Measurements from ENCODE around the gene PPOX.

The PPOX gene

GRCh38 chr1:161197560-161198193 lies 31.5 kb downstream of the PPOX start:
- no peak for DNase-seq (ENCODE audit: low read depth, low spot score)

DNA sequence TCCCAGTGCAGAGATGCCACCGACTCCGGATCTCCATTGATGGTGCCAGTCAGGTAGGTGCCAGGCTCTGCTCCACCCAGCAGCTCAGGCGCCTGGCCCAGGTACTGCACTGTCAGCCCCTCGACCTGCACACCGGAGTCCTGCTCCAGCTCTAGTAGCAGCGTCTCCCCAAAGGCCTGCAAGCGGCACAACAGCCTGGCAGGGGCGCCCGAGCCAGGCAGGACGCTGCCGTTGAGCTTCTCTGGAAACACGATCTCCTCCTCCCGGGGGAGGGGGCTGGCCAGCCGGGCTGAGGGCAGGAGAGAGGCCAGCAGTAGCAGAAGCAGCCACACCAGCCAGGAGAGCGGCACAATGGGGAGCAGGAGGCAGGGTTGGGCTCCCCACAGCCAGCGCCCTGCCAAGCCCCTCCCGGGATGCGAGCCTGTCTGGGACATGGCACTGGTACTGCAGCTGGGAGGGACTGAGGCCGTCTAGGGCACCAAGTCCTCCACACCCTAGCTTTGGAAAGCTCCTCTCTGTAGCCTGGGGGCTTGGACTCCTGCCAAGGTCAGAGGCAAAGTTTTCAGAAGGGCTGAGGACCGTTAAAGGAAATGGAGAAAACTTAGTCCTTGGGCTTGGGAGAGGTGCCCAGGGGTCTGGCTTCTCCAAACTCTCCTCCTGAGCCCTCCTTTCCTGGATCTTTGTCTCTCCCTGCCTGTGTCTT lies 32.1 kb downstream of the PPOX start:
- peak; percentile 48 for DNase-seq (ENCODE audit: low read depth, low spot score)

- no peak for DNase-seq (ENCODE audit: low read depth, low spot score)
Observed at GRCh38 chr1:161198897-161199431, 32.7 kb downstream of the PPOX start, which contains the start of gene ADAMTS4. ADAMTS4 (minus strand) TSS chr1:161199054; CDS start chr1:161198627, 427 bp downstream.

DNA sequence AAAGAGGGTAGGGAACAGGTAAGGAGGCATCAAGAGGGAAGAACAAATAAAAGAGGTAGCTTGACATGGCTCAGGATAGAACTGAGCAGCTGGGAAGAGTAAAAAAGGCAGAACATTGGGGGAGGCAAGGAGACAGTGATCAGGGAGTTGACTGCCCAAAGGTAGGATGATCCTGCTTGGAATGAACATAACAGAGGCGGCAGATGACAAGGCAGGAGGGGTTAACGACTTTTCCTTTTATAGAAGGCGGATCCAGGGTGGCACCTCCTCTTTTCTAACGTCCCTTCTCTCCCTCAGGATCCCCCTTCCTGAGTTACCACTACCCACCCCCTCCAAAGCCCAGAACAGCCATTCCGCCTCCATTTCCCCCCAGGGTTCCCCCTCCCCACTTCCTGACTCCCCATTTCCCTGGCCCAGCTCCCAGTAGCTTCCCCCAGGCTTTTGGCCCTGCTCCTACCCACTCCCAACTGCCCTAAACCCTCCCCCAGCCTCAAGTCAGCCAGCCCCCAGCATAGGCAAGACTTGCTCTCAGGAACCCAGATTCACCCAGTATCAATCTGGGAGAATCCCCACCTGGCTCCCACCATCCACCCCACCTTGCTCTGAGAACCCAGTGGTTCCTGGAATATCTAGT lies 33.4 kb downstream of the PPOX start:
- DNase-seq (ENCODE audit: low read depth, low spot score): no peak

- DNase-seq (ENCODE audit: low read depth, low spot score): no peak
Observed at GRCh38 chr1:161200421-161200991, 34.3 kb downstream of the PPOX start.

GRCh38 chr1:161200992-161201835 lies 35.0 kb downstream of the PPOX start:
- DNase-seq (ENCODE audit: low read depth, low spot score): no peak

GRCh38 chr1:161201836-161202712 lies 35.8 kb downstream of the PPOX start, which contains the start of gene NDUFS2:
NDUFS2 (plus strand) TSS chr1:161202367; CDS start chr1:161202386, 19 bp downstream.
- peak; percentile 99 for DNase-seq (ENCODE audit: low read depth, low spot score)

- no peak for DNase-seq (ENCODE audit: low read depth, low spot score)
Observed at GRCh38 chr1:161206411-161207140, 40.4 kb downstream of the PPOX start.

GRCh38 chr1:161207173-161207572 lies 40.9 kb downstream of the PPOX start:
- no peak for DNase-seq (ENCODE audit: low read depth, low spot score)

GRCh38 chr1:161209790-161210409 lies 43.7 kb downstream of the PPOX start:
- DNase-seq (ENCODE audit: low read depth, low spot score): peak; percentile 85

GRCh38 chr1:161214369-161214768 lies 48.1 kb downstream of the PPOX start:
- no peak for DNase-seq (ENCODE audit: low read depth, low spot score)

DNA sequence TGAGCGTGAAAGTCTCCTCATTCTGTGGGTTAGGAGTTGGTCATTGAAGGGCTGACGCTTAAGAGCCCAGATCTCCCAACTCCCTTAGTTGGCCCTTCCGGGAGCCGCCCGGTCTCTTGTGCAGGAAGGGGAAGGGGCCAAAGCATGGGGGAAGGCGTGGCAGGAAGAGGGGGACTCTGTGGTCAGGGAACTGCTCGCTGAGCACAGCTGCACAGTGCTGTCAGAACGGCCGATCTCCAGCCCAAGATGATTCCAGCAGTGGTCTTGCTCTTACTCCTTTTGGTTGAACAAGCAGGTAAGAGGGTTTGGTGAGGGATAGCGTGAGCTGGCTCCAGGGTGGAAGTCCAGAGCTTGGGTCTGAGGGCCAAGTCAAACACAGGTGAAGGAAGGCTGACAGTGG lies 48.9 kb downstream of the PPOX start, which contains the start of gene FCER1G:
FCER1G (plus strand) TSS at position 220 of the 400 bp plus-strand sequence; CDS start at position 247, 27 bp downstream.
- no peak for DNase-seq (ENCODE audit: low read depth, low spot score)

DNA sequence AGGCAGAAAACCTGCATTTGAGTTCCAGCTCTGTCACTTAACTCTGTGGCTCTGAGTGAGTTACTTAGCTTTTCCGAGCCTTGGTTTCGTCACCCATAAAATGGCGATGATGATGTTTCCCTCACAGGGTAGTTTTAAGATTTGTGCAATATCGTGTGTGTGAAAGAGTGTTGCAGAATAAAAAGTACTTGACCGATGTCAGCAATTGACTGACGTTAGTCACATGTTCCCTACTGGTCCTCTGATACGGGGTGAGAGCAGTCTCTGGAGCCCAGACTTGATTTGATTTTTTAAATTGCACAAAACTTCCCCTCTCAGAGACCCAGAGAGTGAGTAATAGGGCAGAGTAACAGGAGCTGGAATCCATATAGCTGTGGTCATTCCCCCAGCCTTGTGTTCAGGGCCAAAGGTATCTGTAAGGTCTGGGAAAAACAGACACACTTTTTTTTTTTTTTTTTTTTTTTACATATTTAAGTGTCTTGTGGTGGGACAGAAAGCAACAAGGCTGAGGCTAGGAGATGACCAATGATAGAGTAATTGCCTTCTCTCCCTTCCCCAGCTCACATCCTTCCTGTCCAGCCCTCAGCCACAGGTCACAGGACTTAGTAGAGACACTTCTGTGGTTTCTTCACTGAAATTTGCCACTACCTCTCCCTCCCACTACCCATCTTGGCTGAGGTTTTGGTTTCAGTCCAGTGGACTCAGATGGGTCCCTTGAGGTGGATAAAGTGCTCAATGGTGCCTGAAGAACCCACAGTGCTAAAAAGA lies 50.9 kb downstream of the PPOX start:
- DNase-seq (ENCODE audit: low read depth, low spot score): peak; percentile 52

GRCh38 chr1:161217831-161218230 lies 51.6 kb downstream of the PPOX start:
- DNase-seq (ENCODE audit: low read depth, low spot score): no peak

DNA sequence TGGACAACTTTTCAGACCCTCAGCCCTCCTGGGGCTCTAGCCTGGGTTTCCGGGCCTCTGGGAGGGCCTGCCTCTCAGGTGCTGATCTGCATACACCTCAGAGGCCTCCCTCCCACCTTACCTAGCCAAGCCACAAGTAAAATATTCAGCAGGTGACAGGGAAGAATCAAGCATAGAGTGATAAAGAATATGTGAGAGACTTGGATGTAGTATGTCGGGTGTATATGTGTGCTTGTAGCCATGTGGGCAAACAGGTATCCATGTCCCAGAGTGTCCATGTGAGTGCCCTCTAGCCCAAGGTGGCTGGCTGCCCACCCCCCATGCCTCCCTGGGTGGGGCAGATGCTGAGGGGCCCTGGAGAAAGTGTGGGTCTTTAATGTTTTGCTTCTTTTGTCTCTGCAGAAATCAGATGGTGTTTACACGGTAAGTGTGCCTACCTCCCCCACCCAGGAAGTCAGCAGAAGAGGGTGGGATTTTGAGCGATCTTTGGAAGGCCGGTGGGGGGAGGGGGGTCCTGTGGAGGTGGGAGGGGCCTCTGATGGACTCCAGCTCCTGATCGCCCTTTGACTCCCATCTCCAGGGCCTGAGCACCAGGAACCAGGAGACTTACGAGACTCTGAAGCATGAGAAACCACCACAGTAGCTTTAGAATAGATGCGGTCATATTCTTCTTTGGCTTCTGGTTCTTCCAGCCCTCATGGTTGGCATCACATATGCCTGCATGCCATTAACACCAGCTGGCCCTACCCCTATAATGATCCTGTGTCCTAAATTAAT lies 52.3 kb downstream of the PPOX start:
- DNase-seq (ENCODE audit: low read depth, low spot score): no peak

DNA sequence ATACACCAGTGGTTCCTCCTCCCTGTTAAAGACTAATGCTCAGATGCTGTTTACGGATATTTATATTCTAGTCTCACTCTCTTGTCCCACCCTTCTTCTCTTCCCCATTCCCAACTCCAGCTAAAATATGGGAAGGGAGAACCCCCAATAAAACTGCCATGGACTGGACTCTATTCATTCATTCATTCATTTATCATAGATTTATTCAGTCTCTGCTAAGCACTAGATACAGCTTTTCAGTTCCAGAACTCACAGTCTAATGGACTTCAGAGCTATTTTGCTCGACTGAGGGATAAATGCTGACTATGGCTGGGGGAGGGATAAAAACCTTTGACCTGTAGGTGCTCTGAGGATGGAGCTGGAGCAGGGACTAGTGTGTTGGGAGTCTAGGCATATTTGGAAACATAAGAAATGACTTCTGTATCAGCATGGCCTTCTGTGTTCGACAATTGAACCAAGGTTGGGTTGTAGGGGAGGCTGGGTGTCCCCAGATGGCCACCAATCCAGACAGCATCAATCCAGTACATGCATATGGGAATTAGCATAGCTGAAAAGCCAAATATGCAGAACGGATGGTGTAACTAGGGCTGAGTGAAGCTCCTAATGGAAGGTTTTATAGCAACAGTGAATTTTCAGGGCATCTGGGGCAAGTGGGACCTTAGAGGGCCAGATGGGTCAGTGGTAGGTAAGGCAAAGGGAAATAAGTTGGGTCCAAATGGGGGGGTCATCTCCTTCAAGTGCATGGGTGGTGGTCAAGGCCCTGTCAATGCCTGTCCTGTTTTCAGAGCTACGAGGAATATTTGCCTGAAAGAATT lies 53.1 kb downstream of the PPOX start:
- no peak for DNase-seq (ENCODE audit: low read depth, low spot score)
